ENCODE data around the gene SESTD1. TPM values are rescaled to one million over a fixed set of nuclear protein-coding genes. Genes with fewer than 3 reads are reported as not detected.

SESTD1 gene
- total and polyA plus RNA-seq, 2 experiments from 2014 or later = 12.6 to 21.6 TPM

GRCh38 chr2:179263446-179264367, 925 bp downstream of the SESTD1 start (continued):
- no peak; the same call in 1 of the 2 replicates for TF ChIP-seq POLR2AphosphoS5 (IDR thresholded peaks at IDR 0.05; ENCODE audit: low read depth)
- no peak for TF ChIP-seq ZNF114 (CRISPR knock-in tag; IDR thresholded peaks at IDR 0.05)

- no peak for DNase-seq (ENCODE audit: low spot score)
- ATAC-seq = no peak
- peaks cover 49% of the 10 kb centered on the region for H3K79me2 ChIP-seq (replicated peaks; ENCODE audit: insufficient read depth)
- H2AFZ ChIP-seq = no peak overlapping the region
- H3K9me2 ChIP-seq (ENCODE audit: insufficient read depth) = no peaks in the 10 kb centered on the region
- H3K4me1 ChIP-seq (ENCODE audit: insufficient read depth) = peaks cover 24% of the 10 kb centered on the region
- no peaks in the 10 kb centered on the region for H3K9me3 Mint-ChIP-seq
- TF ChIP-seq CTCF (conservative IDR thresholded peaks at IDR 0.05; ENCODE audit: low read depth in 2 of 2) = no peak
- no peak for TF ChIP-seq CREB1 (CRISPR knock-in tag; IDR thresholded peaks at IDR 0.05; ENCODE audit: low read depth)
- TF ChIP-seq EZH2phosphoT487 (IDR thresholded peaks at IDR 0.05; ENCODE audit: unreplicated experiment) = no peak
- TF ChIP-seq STAT1 (IDR thresholded peaks at IDR 0.05; ENCODE audit: unreplicated experiment) = no peak
- TF ChIP-seq NANOG (IDR thresholded peaks at IDR 0.05; ENCODE audit: borderline replicate concordance) = no peak
- no peak for TF ChIP-seq REST (IDR thresholded peaks at IDR 0.05; ENCODE audit: unreplicated experiment)
- H3K4me2 ChIP-seq = peak overlapping the region; percentile 97
- H4K20me1 ChIP-seq (replicated peaks; ENCODE audit: insufficient read depth) = no peaks in the 10 kb centered on the region
- no peaks in the 10 kb centered on the region for H3K27me3 Mint-ChIP-seq (ENCODE audit: insufficient read depth, low read depth, poor library complexity)
- no peak overlapping the region for H3K27ac Mint-ChIP-seq
- peaks cover 11% of the 10 kb centered on the region; the same call in 1 of the 2 replicates for H3K27me3 ChIP-seq (ENCODE audit: insufficient read depth)
- H3K4me3 Mint-ChIP-seq = peak overlapping the region; percentile 86
- no peak overlapping the region for H3K27ac ChIP-seq (ENCODE audit: low read depth)
- no peaks in the 10 kb centered on the region for H3K36me3 Mint-ChIP-seq (ENCODE audit: low read depth)
- no peaks in the 10 kb centered on the region for H3K36me3 ChIP-seq (ENCODE audit: insufficient read depth)
- H3F3A ChIP-seq (replicated peaks; ENCODE audit: low read depth) = no peaks in the 10 kb centered on the region
- peak overlapping the region; percentile 88 for H3K4me3 ChIP-seq
- peaks cover 16% of the 10 kb centered on the region for H3K4me1 Mint-ChIP-seq
These were observed 1.6 kb downstream of the SESTD1 start for GRCh38 chr2:179263015-179263414.
